PC-9 (cell line): ENCODE results near the gene SDHC.

Source experiments
- EZH2 ChIP-seq: fragments of 200-600 bp; sonication (generic); IDR thresholded peaks from 2 replicates; pipeline ENCODE4 v1.8.0; 2017; ENCODE audit warnings: antibody characterized with exemption, low read depth
- TF ChIP-seq, protein P1 (sequence below): fragments of 200-600 bp; sonication (generic); conservative IDR thresholded peaks from 2 replicates; pipeline ENCODE4 v1.6.1; 2017; ENCODE audit warnings: mixed run types, antibody characterized with exemption, mild to moderate bottlenecking, moderate library complexity

DNA sequence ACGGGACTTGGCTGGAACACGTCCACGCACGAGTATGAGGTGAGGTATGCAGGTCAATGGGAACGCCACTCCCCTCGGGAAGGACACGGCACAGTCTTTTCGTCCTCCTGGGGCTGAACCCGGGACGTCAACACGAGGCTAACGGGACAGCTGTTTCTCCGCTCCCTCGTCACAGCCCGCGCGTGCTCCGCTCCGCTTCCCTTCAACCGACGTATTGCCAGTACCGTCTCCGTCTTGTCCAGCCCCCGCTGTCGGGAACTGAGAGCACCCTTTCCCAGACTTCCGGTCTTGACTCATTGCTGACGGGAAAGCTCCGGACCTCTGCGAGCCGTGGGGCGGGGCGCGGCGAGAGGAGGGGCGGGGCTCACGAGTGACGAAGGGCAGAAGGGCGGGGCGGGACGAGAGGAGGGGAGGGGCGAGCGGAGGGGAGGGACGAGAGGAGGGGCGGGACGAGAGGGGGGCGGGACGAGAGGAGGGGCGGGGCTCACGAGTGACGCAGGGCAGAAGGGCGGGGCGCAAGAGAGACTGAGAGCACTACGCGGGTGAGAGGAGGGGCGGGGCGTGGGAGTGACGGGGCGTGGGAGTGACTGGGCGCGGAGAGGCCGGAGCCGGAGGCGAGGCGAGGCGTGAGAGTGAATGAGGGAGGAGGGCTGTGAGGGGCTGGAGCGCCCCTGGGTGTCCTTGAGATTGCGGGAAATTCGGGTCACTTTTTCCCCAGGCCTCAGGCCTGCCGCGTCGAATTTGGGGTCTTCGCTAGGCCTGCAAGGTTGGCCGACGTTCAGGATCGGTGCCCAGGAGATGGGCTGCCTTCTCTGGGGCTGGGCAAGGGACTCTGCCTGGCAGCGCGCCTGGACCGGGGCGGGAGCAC lies 75.7 kb downstream of the SDHC start:
- TF ChIP-seq, protein P1, sequence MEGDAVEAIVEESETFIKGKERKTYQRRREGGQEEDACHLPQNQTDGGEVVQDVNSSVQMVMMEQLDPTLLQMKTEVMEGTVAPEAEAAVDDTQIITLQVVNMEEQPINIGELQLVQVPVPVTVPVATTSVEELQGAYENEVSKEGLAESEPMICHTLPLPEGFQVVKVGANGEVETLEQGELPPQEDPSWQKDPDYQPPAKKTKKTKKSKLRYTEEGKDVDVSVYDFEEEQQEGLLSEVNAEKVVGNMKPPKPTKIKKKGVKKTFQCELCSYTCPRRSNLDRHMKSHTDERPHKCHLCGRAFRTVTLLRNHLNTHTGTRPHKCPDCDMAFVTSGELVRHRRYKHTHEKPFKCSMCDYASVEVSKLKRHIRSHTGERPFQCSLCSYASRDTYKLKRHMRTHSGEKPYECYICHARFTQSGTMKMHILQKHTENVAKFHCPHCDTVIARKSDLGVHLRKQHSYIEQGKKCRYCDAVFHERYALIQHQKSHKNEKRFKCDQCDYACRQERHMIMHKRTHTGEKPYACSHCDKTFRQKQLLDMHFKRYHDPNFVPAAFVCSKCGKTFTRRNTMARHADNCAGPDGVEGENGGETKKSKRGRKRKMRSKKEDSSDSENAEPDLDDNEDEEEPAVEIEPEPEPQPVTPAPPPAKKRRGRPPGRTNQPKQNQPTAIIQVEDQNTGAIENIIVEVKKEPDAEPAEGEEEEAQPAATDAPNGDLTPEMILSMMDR: no peak
- no peak for TF ChIP-seq EZH2
